ENCODE data around the gene PER3.

PER3 gene

DNA sequence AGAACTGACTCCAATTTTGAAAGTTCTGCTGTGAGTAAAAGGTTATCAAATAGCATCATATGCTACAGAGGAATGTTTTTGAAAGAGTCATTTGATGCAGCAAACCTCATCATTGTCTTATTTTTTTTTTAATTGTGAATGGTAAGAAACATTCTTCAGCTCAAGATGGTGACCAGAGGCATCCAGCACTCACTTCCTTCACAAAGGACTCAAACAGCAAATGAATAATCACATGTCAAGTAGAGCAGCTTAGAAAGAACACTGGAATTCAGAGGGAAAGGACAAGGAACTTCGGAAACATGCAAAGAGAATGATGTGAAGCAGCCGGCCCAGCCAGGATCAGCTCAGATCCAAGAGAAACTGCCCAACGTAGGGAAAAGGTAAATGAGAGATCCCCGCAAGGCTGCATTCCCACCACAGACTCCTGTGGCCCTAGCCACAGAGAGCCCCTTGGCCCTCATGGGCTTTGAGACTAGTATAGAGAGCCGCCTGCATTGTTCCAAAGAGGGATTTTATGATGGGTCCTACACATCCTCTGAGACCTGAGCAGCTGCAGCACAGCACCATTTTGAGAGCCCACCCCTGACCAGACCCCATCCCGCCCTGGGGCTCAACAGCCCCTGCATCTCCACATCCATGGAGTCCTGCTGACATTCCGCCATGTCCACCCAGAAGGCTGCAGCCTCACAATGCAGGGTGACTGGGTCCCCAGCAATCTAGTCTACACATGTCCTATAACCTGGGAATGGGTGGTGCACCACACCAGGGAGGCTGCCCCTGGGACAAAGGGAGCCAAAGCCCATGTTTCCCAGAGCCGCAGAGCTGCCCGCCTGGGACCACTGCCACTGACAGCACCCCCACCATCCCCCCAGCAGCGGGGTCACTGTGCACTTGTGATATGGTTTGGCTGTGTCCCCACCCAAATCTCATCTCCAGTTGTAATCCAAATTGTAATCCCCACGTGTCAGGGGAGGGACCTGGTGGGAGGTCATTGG, 90.0 kb downstream of the PER3 start:
- DNase-seq (ENCODE audit: low read depth), result no peak

- DNase-seq (ENCODE audit: low read depth), result no peak
Measured at GRCh38 chr1:7878027-7878426, 93.9 kb downstream of the PER3 start.

DNA sequence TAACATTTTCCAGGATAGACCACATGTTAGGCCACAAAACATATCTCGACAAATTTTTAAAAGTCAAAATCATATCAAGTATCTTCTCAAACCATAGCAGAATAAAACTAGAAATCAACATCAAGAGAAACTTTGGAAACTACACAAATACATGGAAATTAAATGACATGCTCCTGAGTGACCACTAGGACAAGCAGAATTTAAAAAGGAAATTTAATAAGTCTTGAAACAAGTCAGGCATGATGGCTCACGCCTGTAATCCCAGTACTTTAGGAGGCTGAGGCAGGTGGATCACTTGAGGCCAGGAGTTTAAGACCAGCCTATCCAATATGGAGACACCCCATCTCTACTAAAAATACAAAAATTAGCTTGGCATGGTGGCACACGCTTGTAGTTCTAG, 95.1 kb downstream of the PER3 start:
- no peak for DNase-seq (ENCODE audit: low read depth)

- no peak for DNase-seq (ENCODE audit: low read depth)
Measured at GRCh38 chr1:7884757-7885156, 100.7 kb downstream of the PER3 start.

DNA sequence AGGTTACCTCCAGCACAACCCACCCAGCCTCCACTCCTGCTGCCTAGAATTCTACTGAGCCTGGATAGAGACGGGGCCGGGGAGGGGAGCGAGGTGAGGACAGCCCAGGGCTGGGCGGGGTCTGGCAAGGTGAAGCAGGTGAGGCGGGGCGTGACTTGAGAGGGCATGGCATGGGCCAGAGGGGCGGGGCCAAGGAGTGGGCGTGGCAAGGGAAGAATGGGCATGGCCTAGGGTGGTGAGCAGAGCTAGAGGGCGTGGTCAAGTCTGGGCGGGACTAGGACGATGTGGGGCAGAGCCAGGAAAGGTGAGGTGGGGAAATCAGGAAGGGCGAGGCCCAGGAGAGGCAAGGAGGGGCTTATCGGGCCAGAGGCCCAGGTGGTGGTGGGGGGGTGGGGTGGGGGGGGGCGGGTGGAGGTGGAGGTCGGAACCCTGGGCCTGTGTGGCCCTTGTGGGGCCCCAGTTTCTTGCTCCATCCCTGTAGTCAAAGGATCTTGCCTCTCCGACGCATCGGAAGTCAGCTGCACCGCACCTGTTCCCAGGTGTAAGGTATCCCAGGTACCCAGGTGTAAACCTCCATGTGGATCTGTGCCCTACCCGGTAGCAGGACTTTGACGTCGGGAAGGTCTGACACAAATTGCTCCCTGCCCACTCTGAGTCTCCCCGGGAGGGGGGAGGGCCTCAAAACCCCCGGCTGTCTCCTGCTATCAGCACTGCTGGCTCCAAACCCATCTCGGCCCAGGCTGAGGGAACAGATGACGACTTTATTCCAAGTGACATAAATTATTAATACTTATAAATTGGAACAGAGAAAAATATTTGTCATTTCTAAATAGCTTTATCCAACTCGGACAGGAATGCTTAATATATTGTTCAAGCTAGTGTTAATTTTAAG, 101.7 kb downstream of the PER3 start:
- no peak for DNase-seq (ENCODE audit: low read depth)

DNA sequence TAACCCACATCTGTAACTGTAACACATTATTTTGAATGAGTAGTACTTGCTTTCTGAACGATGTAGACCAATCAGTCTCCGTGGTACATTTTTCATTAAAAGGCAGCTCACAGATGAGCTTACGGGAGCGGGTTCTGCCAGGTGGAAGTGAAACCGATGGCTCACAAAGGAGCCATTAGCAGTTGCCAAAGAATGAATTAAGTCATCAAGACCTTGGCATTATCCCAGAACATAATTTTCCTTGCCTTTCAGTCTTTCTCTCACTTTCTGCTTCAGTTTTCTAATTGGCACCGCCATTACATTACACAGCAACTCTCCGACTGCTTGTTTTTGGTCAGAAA, 102.3 kb downstream of the PER3 start:
- DNase-seq (ENCODE audit: low read depth), result no peak

DNA sequence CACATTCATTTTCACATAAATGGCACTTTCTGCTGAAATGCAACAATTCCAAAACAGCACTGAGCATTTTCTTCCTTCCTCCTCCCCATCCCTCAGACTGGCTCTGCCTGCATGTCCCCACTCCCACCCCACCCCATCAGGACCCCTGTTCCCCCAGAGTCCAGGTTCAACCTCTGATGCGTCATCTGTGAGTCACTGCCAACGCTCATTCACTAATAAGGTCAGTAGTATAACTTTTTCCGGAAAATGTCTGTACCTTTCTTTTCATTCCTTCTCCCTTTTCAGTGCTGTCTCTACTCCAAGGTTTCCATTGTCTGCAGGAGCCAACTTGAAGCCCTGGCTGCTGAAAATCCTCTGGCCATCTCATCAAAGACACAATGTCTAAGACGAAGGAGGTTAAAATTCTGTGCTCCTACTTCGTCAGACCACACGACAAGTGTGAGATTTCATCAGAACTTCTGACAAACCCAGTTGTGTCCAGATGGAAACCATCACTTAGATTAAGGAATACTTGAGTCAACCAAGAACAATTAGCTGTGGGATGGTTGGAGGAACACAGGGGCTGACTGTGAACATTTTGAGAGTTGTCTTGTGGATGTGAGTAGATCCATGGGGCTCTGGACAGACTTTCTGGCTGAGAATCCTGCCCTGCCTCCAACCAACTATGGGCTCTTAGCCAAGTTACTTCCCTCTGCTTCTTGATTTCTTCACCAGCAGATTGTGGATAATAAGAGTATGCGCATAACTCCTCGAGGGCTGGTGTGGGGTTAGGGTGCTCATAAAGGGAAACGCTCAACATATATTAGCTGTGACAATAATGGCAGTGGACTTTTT, 104.4 kb downstream of the PER3 start:
- no peak for DNase-seq (ENCODE audit: low read depth)

DNA sequence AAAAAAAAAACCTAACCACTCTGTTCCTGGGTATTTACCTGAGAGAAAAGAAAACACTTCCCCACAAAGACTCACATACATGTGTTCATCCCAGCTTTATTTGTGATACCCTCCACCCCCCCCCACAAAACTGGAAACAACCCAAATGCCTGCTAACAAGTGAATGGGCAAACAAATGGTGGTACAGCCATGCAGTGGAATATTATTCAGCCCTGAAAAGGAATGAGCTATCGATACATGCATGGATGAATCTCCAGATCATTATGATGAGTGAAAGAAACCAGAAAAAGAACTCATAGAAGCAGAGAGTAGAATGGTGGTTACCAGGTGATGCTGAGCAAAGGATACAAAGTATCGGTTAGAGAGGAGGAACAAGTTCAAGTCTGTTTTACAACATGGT, 106.8 kb downstream of the PER3 start:
- DNase-seq (ENCODE audit: low read depth), result no peak

DNA sequence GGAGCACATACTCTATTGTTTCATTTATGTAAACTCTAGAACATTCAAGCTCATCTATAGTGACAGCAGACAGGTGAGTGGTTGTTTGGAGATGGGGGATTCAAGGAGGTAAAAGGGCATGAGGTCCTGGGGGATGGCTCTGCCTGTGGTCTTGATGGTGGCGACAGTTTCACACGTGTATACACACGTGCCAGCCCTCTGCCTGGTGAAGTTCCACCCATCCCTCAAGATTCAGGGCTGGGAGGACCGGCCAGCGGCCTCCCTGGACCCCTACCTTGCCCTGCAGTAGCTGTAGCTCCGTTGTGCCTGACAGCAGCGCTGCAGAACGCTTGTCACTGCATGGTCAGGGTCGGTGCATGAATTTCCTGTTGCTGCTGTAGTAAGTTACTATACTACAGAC, 107.7 kb downstream of the PER3 start:
- no peak for DNase-seq (ENCODE audit: low read depth)

GRCh38 chr1:7893529-7894180, 109.6 kb downstream of the PER3 start:
- DNase-seq (ENCODE audit: low read depth), result no peak
